ENCODE results near the gene SKIC8.
"Not testable (repeated sequence)": the region's sequence is repeated elsewhere in the genome, so short reads cannot be mapped to it uniquely, and the experiment has no call there.

Gene SKIC8

GRCh38 chr15:78255421-78256043 is 43.9 kb downstream of the SKIC8 start:
- DNase-seq (ENCODE audit: low read depth in 1 of 2, low spot score in 1 of 2), result no peak
- in situ Hi-C loops (cut with HindIII; ENCODE audit: low pct_unique_long_range_greater_than_20kb, low sequenced_read_pairs), result no loop called here
- TF ChIP-seq JUND (IDR thresholded peaks at IDR 0.05; ENCODE audit: low read depth), result no peak

- no peak for TF ChIP-seq JUND (IDR thresholded peaks at IDR 0.05; ENCODE audit: low read depth)
- no peak for DNase-seq (ENCODE audit: low read depth in 1 of 2, low spot score in 1 of 2)
- in situ Hi-C loops (cut with HindIII; ENCODE audit: low pct_unique_long_range_greater_than_20kb, low sequenced_read_pairs), result no loop called here
Measured at GRCh38 chr15:78251136-78251535, 48.3 kb downstream of the SKIC8 start.

GRCh38 chr15:78249131-78249530 is 50.3 kb downstream of the SKIC8 start:
- TF ChIP-seq JUND (IDR thresholded peaks at IDR 0.05; ENCODE audit: low read depth), result no peak
- no peak for DNase-seq (ENCODE audit: low read depth in 1 of 2, low spot score in 1 of 2)
- in situ Hi-C loops (cut with HindIII; ENCODE audit: low pct_unique_long_range_greater_than_20kb, low sequenced_read_pairs), result no loop called here

GRCh38 chr15:78247911-78248310 is 51.5 kb downstream of the SKIC8 start:
- in situ Hi-C loops (cut with HindIII; ENCODE audit: low pct_unique_long_range_greater_than_20kb, low sequenced_read_pairs), result no loop called here
- no peak for DNase-seq (ENCODE audit: low read depth in 1 of 2, low spot score in 1 of 2)
- no peak for TF ChIP-seq JUND (IDR thresholded peaks at IDR 0.05; ENCODE audit: low read depth)

GRCh38 chr15:78245976-78246620 is 53.3 kb downstream of the SKIC8 start:
- in situ Hi-C loops (cut with HindIII; ENCODE audit: low pct_unique_long_range_greater_than_20kb, low sequenced_read_pairs); DNase-seq (ENCODE audit: low read depth in 1 of 2, low spot score in 1 of 2): not testable (repeated sequence)

- DNase-seq (ENCODE audit: low read depth in 1 of 2, low spot score in 1 of 2); in situ Hi-C loops (cut with HindIII; ENCODE audit: low pct_unique_long_range_greater_than_20kb, low sequenced_read_pairs): not testable (repeated sequence)
Measured at GRCh38 chr15:78245392-78245791, 54.0 kb downstream of the SKIC8 start.

GRCh38 chr15:78244893-78245292 is 54.5 kb downstream of the SKIC8 start:
- no peak for DNase-seq (ENCODE audit: low read depth in 1 of 2, low spot score in 1 of 2)
- TF ChIP-seq JUND (IDR thresholded peaks at IDR 0.05; ENCODE audit: low read depth), result no peak
- in situ Hi-C loops (cut with HindIII; ENCODE audit: low pct_unique_long_range_greater_than_20kb, low sequenced_read_pairs), result no loop called here

GRCh38 chr15:78244101-78244500 is 55.3 kb downstream of the SKIC8 start:
- in situ Hi-C loops (cut with HindIII; ENCODE audit: low pct_unique_long_range_greater_than_20kb, low sequenced_read_pairs), result no loop called here
- TF ChIP-seq JUND (IDR thresholded peaks at IDR 0.05; ENCODE audit: low read depth), result no peak
- DNase-seq (ENCODE audit: low read depth in 1 of 2, low spot score in 1 of 2), result no peak

- TF ChIP-seq JUND (IDR thresholded peaks at IDR 0.05; ENCODE audit: low read depth), result no peak
- peak; percentile 46 to 51 for DNase-seq (ENCODE audit: low read depth in 1 of 2, low spot score in 1 of 2)
- in situ Hi-C loops (cut with HindIII; ENCODE audit: low pct_unique_long_range_greater_than_20kb, low sequenced_read_pairs), result no loop called here
Measured at GRCh38 chr15:78243491-78243941, 55.9 kb downstream of the SKIC8 start.

- TF ChIP-seq JUND (IDR thresholded peaks at IDR 0.05; ENCODE audit: low read depth), result no peak
- in situ Hi-C loops (cut with HindIII; ENCODE audit: low pct_unique_long_range_greater_than_20kb, low sequenced_read_pairs), result no loop called here
- no peak for DNase-seq (ENCODE audit: low read depth in 1 of 2, low spot score in 1 of 2)
Measured at GRCh38 chr15:78243058-78243457, 56.4 kb downstream of the SKIC8 start.

GRCh38 chr15:78242128-78242527 is 57.3 kb downstream of the SKIC8 start:
- TF ChIP-seq JUND (IDR thresholded peaks at IDR 0.05; ENCODE audit: low read depth), result no peak
- peak in 1 of 2 experiments; percentile 44 for DNase-seq (ENCODE audit: low read depth in 1 of 2, low spot score in 1 of 2)
- in situ Hi-C loops (cut with HindIII; ENCODE audit: low pct_unique_long_range_greater_than_20kb, low sequenced_read_pairs), result no loop called here

- TF ChIP-seq JUND (IDR thresholded peaks at IDR 0.05; ENCODE audit: low read depth), result no peak
- peak; percentile 78 to 79 for DNase-seq (ENCODE audit: low read depth in 1 of 2, low spot score in 1 of 2)
- in situ Hi-C loops (cut with HindIII; ENCODE audit: low pct_unique_long_range_greater_than_20kb, low sequenced_read_pairs), result no loop called here
Measured at GRCh38 chr15:78241017-78241416, 58.4 kb downstream of the SKIC8 start.

- DNase-seq (ENCODE audit: low read depth in 1 of 2, low spot score in 1 of 2), result no peak
- no peak for TF ChIP-seq JUND (IDR thresholded peaks at IDR 0.05; ENCODE audit: low read depth)
- in situ Hi-C loops (cut with HindIII; ENCODE audit: low pct_unique_long_range_greater_than_20kb, low sequenced_read_pairs), result no loop called here
Measured at GRCh38 chr15:78239811-78240210, 59.6 kb downstream of the SKIC8 start.

GRCh38 chr15:78237146-78237545 is 62.3 kb downstream of the SKIC8 start:
- no peak for DNase-seq (ENCODE audit: low read depth in 1 of 2, low spot score in 1 of 2)
- no peak for TF ChIP-seq JUND (IDR thresholded peaks at IDR 0.05; ENCODE audit: low read depth)
- in situ Hi-C loops (cut with HindIII; ENCODE audit: low pct_unique_long_range_greater_than_20kb, low sequenced_read_pairs), result no loop called here
